GM19193 (cell line): Measurements from ENCODE around the gene UGT1A6.

ENCODE experiments used
- POLR2A ChIP-seq: IDR thresholded peaks from 4 replicates; pipeline ENCODE4 v1.6.1; 2011; ENCODE audit not compliant: insufficient read depth, insufficient read length; ENCODE audit errors: extremely low read depth

The UGT1A6 gene

GRCh38 chr2:233692648-233693047 lies at the start of gene UGT1A6:
TSS of gene UGT1A6 (plus strand) at chr2:233692890. CDS start at chr2:233693005, 115 bp downstream.
- no peak for TF ChIP-seq POLR2A

DNA sequence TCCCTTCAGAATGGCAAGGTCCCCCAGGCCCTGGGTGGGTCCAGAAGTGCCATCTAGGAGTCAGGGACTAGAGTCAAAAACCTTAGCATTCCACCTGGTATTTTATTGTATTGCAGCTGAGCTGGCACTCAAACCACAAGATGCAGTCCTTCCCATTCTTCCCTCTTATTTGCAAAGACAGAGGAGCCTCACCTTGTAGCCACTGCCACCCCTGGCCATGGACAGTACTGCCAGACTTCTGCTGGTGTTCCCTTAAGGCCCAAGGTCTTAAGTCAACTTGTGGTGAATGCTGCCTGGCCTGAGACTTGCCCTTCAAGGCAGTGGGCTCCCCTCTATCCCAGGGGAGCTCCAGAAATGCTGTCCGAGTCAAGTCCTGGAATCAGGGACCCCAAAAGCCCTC lies 49.6 kb upstream of the UGT1A6 start:
- TF ChIP-seq POLR2A = no peak

DNA sequence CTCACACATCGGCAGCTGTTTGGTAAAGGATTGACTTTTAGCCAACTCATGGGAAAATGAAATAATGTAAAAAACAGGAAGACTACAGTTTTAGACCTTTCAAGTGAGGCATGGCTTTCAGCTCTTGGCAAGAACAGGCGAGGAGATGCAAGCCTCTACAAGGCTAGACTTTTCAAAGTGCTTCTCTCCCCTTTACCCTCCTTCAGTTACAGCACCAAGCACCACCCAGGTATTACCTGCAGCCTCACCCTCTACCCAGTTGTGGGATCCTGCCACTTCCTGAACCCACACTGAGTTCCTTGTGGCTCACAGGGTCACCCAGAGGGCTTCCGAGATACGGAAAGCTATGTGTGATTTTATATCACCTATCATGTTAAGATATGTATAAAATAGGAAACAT lies 41.7 kb upstream of the UGT1A6 start:
- no peak for TF ChIP-seq POLR2A

DNA sequence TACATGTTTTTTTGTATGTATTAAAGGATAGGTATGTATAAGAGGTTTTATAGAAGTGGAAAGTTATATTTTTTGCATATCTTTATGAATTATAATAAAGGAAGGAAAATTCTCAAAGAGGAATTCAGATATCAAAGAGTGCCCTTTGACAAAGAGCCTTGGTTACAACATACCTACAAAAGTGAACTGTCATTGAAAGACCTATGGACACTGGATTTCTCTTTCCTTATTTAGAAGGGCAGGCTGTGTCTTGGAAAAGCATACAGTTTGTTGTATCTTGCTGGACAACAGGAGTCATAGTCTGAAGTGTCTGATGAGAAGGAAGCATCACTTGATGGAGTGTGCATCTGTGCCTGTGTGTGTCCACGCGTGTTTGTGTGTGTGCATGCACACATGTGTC lies 41.3 kb upstream of the UGT1A6 start:
- TF ChIP-seq POLR2A = no peak

GRCh38 chr2:233654501-233654900 lies 38.2 kb upstream of the UGT1A6 start:
- TF ChIP-seq POLR2A = no peak

DNA sequence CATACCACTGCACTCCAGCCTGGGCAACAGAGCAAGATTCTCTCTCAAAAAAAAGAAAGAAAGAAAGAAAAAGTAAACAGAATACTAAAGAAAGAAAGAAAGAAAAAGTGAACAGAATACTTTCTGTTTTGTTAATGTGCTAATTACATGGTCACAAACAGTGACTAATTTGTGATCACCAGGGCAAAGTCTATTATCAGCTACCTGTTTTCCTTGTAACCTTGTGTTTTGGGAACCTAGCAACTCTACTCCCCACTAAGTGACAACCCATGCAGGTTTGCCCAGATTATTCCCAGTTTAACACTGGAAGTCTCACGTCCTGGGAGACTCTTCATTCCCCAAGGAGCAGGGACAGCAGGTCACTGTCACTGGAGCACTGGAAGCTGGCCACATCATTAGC lies 37.6 kb upstream of the UGT1A6 start:
- no peak for TF ChIP-seq POLR2A

GRCh38 chr2:233656443-233656842 lies 36.2 kb upstream of the UGT1A6 start:
- no peak for TF ChIP-seq POLR2A

- TF ChIP-seq POLR2A = no peak
These were observed 34.1 kb upstream of the UGT1A6 start for GRCh38 chr2:233658610-233659009.

DNA sequence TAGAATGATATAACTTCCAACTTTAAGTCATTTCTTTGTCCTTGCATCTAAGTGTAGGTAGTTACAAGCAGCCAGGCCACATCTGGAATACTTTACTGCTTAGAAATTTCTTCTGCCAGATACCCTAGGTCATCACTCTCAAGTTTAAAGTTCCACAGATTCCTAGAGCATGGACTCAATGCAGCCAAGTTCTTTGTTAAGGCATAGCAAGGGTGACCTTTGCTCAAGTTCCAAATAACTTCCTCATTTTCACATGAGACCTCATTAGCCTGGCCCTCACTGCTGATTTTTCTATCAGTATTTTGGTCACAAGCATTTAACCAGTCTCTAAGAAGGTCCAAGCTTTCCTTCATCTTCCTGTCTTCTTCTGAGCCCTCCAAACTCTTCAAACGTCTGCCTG lies 28.8 kb upstream of the UGT1A6 start:
- TF ChIP-seq POLR2A = no peak

DNA sequence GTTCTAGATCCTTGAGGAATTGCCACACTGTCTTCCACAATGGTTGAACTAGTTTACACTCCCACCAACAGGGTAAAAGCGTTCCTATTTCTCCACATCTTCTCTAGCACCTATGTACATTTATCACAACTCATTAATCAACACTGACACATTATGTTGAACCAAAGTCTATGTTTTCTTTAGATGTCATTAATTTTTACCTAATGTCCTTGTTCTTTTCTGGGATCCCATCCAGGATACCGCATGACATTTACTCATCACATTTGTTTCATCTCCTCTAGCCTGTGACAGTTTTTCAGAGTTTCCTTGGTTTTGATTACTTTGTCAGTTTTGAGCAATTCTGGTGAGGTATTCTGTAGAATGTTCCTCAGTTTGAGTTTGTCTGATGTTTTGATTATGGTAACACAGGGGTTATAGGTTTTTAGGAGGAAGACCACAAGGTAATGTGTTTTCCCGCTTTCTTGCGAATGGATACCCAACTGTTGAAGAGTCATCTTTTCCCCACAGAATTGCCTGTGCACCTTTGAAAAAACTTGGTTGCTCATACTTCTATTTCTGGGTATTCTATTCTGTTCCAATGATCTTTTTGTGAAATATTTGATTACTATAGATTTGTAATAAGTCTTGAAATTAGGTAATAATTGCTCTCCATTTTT lies 24.0 kb upstream of the UGT1A6 start:
- no peak for TF ChIP-seq POLR2A

- no peak for TF ChIP-seq POLR2A
These were observed 21.2 kb upstream of the UGT1A6 start, which contains the start of gene UGT1A9 for GRCh38 chr2:233671290-233672161. TSS of gene UGT1A9 (plus strand) at chr2:233671898. CDS start at chr2:233671935, 37 bp downstream.

- TF ChIP-seq POLR2A = no peak
These were observed 19.8 kb upstream of the UGT1A6 start for GRCh38 chr2:233672886-233673285.

GRCh38 chr2:233673896-233674295 lies 18.8 kb upstream of the UGT1A6 start:
- TF ChIP-seq POLR2A = no peak

DNA sequence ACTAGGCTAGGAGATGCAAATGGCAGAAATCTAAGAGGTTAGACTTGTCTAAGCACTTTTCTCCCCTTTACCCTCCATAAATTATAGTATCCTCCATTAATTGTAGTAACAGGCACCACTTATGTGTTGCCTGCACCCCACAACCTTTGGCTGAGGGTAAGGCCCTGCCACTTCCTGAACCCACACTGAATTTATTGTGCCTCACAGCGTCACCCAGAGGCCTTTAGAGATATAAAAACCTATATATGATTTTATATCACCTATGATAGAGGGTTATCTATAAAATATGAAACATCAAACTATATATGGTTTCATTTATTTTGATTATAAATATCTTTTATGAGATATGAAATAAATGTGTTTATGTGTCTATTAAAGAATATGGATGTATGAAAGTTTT lies 18.4 kb upstream of the UGT1A6 start:
- TF ChIP-seq POLR2A = no peak

GRCh38 chr2:233674995-233675394 lies 17.7 kb upstream of the UGT1A6 start:
- TF ChIP-seq POLR2A = no peak

DNA sequence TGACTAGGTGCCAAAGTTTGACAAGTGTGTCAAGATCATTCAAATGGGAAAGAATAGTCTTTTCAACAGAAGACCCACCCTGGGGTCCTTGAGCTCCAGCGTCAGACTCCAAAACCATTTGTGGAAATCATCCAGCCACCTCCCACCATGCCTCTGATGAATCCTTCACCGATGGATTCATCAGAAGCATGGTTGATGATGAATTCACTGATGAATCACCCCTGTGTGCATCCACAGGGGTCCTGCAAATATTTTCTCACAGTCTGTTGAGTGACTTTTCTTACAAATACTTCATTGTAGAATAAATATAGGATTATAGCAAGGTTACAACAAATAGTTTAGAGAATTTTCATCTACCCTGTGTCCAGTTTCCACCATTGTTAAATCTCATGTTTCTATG lies 16.6 kb upstream of the UGT1A6 start:
- TF ChIP-seq POLR2A = no peak
